NCI-H748 (cell line): Measurements from ENCODE around the gene SCGB3A1.

Source experiments
- DNase-seq: peaks from one replicate; lab custom pipeline; 2025; ENCODE audit not compliant: unreplicated experiment; lab: John Stamatoyannopoulos, UW

The SCGB3A1 gene

GRCh38 chr5:180591311-180591887 lies at the start of gene SCGB3A1:
TSS of gene SCGB3A1 (minus strand) at chr5:180591499. CDS start at chr5:180591462, 37 bp downstream.
- no peak for DNase-seq

- no peak for DNase-seq
These were observed 49.2 kb upstream of the SCGB3A1 start for GRCh38 chr5:180640611-180640860.

- DNase-seq: no peak
These were observed 48.7 kb upstream of the SCGB3A1 start for GRCh38 chr5:180639741-180640610.

GRCh38 chr5:180639287-180639686 lies 48.0 kb upstream of the SCGB3A1 start:
- DNase-seq: no peak

GRCh38 chr5:180637962-180638680 lies 46.8 kb upstream of the SCGB3A1 start:
- DNase-seq: no peak

GRCh38 chr5:180636403-180637075 lies 45.2 kb upstream of the SCGB3A1 start:
- no peak for DNase-seq

GRCh38 chr5:180636016-180636402 lies 44.7 kb upstream of the SCGB3A1 start:
- DNase-seq: no peak

GRCh38 chr5:180633283-180634177 lies 42.2 kb upstream of the SCGB3A1 start:
- DNase-seq: no peak

- no peak for DNase-seq
These were observed 41.5 kb upstream of the SCGB3A1 start for GRCh38 chr5:180632768-180633167.

GRCh38 chr5:180631549-180632383 lies 40.5 kb upstream of the SCGB3A1 start:
- DNase-seq: no peak

GRCh38 chr5:180630426-180630825 lies 39.1 kb upstream of the SCGB3A1 start:
- DNase-seq: no peak

- no peak for DNase-seq
These were observed 38.6 kb upstream of the SCGB3A1 start for GRCh38 chr5:180629831-180630382.

- DNase-seq: no peak
These were observed 37.8 kb upstream of the SCGB3A1 start for GRCh38 chr5:180628827-180629750.

- no peak for DNase-seq
These were observed 36.9 kb upstream of the SCGB3A1 start for GRCh38 chr5:180628211-180628610.

- DNase-seq: no peak
These were observed 36.3 kb upstream of the SCGB3A1 start for GRCh38 chr5:180627386-180628120.

- DNase-seq: no peak
These were observed 35.5 kb upstream of the SCGB3A1 start for GRCh38 chr5:180626661-180627385.
